ENCODE results near the gene BCAS3.

BCAS3 gene

GRCh38 chr17:60904582-60904981 lies 226.9 kb downstream of the BCAS3 start:
- no peaks in the 10 kb centered on the region for H3K36me3 ChIP-seq (replicated peaks)

GRCh38 chr17:60905709-60906108 lies 228.1 kb downstream of the BCAS3 start:
- H3K4me3 ChIP-seq (ENCODE audit: low read depth, low read length), result no peak overlapping the region
- TF ChIP-seq CTCF (IDR thresholded peaks at IDR 0.05; ENCODE audit: low read depth, low read length, missing control alignments), result no peak

More at GRCh38 chr17:60904582-60904981, 226.9 kb downstream of the BCAS3 start:
- Histone ChIP-seq H3K27ac (no peak overlapping the region), H3K4me3 (ENCODE audit: low read depth, low read length) (no peak overlapping the region), H3K27me3 (replicated peaks) (no peaks in the 10 kb centered on the region)
- no peak for TF ChIP-seq CTCF (IDR thresholded peaks at IDR 0.05; ENCODE audit: low read depth, low read length, missing control alignments)
- in situ Hi-C loops (cut with HindIII; ENCODE audit: low pct_ligation_motif_present, low sequenced_read_pairs), result no loop called here
- DNase-seq, result no peak

GRCh38 chr17:60908324-60908723 lies 230.7 kb downstream of the BCAS3 start:
- no peak for DNase-seq
- no peak for TF ChIP-seq CTCF (IDR thresholded peaks at IDR 0.05; ENCODE audit: low read depth, low read length, missing control alignments)
- in situ Hi-C loops (cut with HindIII; ENCODE audit: low pct_ligation_motif_present, low sequenced_read_pairs), result no loop called here

More at GRCh38 chr17:60905709-60906108, 228.1 kb downstream of the BCAS3 start:
- H3K36me3 ChIP-seq (replicated peaks), result no peaks in the 10 kb centered on the region
- no peak overlapping the region for H3K27ac ChIP-seq
- H3K27me3 ChIP-seq (replicated peaks), result no peaks in the 10 kb centered on the region
- in situ Hi-C loops (cut with HindIII; ENCODE audit: low pct_ligation_motif_present, low sequenced_read_pairs), result no loop called here
- DNase-seq, result no peak

GRCh38 chr17:60909405-60909804 lies 231.8 kb downstream of the BCAS3 start:
- H3K4me3 ChIP-seq (ENCODE audit: low read depth, low read length), result no peak overlapping the region
- no peaks in the 10 kb centered on the region for H3K36me3 ChIP-seq (replicated peaks)
- in situ Hi-C loops (cut with HindIII; ENCODE audit: low pct_ligation_motif_present, low sequenced_read_pairs), result no loop called here
- H3K27ac ChIP-seq, result no peak overlapping the region
- TF ChIP-seq CTCF (IDR thresholded peaks at IDR 0.05; ENCODE audit: low read depth, low read length, missing control alignments), result no peak
- no peaks in the 10 kb centered on the region for H3K27me3 ChIP-seq (replicated peaks)
- no peak for DNase-seq

More at GRCh38 chr17:60908324-60908723, 230.7 kb downstream of the BCAS3 start:
- no peak overlapping the region for H3K4me3 ChIP-seq (ENCODE audit: low read depth, low read length)
- no peak overlapping the region for H3K27ac ChIP-seq
- no peaks in the 10 kb centered on the region for H3K36me3 ChIP-seq (replicated peaks)
- H3K27me3 ChIP-seq (replicated peaks), result no peaks in the 10 kb centered on the region

GRCh38 chr17:60910415-60910814 lies 232.8 kb downstream of the BCAS3 start:
- in situ Hi-C loops (cut with HindIII; ENCODE audit: low pct_ligation_motif_present, low sequenced_read_pairs), result no loop called here
- Histone ChIP-seq H3K27me3 (replicated peaks) (no peaks in the 10 kb centered on the region), H3K4me3 (ENCODE audit: low read depth, low read length) (no peak overlapping the region), H3K27ac (no peak overlapping the region), H3K36me3 (replicated peaks) (no peaks in the 10 kb centered on the region)
- TF ChIP-seq CTCF (IDR thresholded peaks at IDR 0.05; ENCODE audit: low read depth, low read length, missing control alignments), result no peak
- no peak for DNase-seq

- Histone ChIP-seq H3K36me3 (replicated peaks) (no peaks in the 10 kb centered on the region), H3K4me3 (ENCODE audit: low read depth, low read length) (no peak overlapping the region), H3K27me3 (replicated peaks) (no peaks in the 10 kb centered on the region), H3K27ac (no peak overlapping the region)
- TF ChIP-seq CTCF (IDR thresholded peaks at IDR 0.05; ENCODE audit: low read depth, low read length, missing control alignments), result no peak
- DNase-seq, result no peak
- in situ Hi-C loops (cut with HindIII; ENCODE audit: low pct_ligation_motif_present, low sequenced_read_pairs), result no loop called here
Observed at GRCh38 chr17:60914078-60914477, 236.4 kb downstream of the BCAS3 start.

Data from brain microvascular endothelial cell (primary cell).